ENCODE data around the gene UBE3D.

DNA sequence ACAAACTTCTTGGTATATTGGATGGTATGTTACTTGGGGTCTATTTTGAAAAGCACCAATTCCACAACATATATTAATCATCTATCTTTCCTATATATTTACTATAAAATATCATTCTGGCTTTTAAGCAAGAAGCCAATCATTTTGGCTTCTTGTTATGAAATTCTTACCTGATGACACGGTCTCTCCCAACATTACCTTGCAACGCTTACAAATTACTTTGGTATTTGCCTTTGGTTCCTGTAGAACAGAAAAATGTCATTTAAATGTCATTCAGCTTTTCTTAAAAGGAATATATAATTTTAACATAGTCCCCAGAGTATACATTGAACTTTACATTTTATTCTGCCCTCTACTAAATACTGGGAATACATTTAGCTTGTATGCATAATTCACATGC lies 27.4 kb downstream of the UBE3D start:
- TF ChIP-seq, protein P1, sequence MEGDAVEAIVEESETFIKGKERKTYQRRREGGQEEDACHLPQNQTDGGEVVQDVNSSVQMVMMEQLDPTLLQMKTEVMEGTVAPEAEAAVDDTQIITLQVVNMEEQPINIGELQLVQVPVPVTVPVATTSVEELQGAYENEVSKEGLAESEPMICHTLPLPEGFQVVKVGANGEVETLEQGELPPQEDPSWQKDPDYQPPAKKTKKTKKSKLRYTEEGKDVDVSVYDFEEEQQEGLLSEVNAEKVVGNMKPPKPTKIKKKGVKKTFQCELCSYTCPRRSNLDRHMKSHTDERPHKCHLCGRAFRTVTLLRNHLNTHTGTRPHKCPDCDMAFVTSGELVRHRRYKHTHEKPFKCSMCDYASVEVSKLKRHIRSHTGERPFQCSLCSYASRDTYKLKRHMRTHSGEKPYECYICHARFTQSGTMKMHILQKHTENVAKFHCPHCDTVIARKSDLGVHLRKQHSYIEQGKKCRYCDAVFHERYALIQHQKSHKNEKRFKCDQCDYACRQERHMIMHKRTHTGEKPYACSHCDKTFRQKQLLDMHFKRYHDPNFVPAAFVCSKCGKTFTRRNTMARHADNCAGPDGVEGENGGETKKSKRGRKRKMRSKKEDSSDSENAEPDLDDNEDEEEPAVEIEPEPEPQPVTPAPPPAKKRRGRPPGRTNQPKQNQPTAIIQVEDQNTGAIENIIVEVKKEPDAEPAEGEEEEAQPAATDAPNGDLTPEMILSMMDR (IDR thresholded peaks at IDR 0.05 in 8 of 11, conservative IDR thresholded peaks at IDR 0.05 in 3 of 11) = no peak
- no peak for TF ChIP-seq POLR2A (IDR thresholded peaks at IDR 0.05)
